GM20000 (cell line): ENCODE results near the gene KRT20.
"Not testable (repeated sequence)": the region's sequence is repeated elsewhere in the genome, so short reads cannot be mapped to it uniquely, and the experiment has no call there.

Experiments used
- DNase-seq: peaks from one replicate; pipeline ENCODE4 v3.0.0; 2012; ENCODE audit warnings: low spot score
- CTCF ChIP-seq: IDR thresholded peaks from 2 replicates; pipeline ENCODE4 v1.5.1; 2012; ENCODE audit warnings: mild to moderate bottlenecking, control low read depth; ENCODE audit errors: extremely low read depth, missing control alignments

The KRT20 gene

GRCh38 chr17:40884708-40885512, at the start of gene KRT20:
Gene KRT20 (minus strand): TSS chr17:40885242. CDS start chr17:40885185, 57 bp downstream.
- no peak for TF ChIP-seq CTCF
- DNase-seq, result no peak

GRCh38 chr17:40932608-40933007, 47.6 kb upstream of the KRT20 start:
- no peak for DNase-seq
- no peak for TF ChIP-seq CTCF

GRCh38 chr17:40931311-40931710, 46.3 kb upstream of the KRT20 start:
- DNase-seq, result no peak

DNA sequence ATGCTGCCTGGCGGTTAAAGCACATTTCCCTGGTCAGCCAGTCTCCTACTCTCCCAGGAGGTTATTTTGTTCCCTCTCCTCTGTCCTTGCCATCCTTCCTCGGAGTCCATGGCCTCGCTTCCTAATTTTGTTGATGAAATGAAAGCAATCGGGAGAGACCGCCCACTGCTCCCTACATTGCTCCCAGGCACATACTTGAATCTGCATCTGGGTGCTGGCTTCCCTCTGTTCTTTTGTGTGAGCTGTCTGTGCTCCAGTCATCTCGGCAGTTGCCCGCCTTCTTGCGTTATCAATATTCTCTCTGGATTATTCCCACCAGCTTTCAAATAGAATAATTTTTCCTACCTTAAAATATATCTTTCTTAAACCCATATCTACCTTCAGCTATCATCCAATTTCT, 41.3 kb upstream of the KRT20 start:
- no peak for TF ChIP-seq CTCF
- DNase-seq, result no peak

More at GRCh38 chr17:40931311-40931710, 46.3 kb upstream of the KRT20 start:
- TF ChIP-seq CTCF, result no peak

GRCh38 chr17:40922239-40922638, 37.2 kb upstream of the KRT20 start:
- DNase-seq, result no peak
- TF ChIP-seq CTCF, result no peak

GRCh38 chr17:40921026-40921425, 36.0 kb upstream of the KRT20 start:
- DNase-seq, result no peak
- no peak for TF ChIP-seq CTCF

DNA sequence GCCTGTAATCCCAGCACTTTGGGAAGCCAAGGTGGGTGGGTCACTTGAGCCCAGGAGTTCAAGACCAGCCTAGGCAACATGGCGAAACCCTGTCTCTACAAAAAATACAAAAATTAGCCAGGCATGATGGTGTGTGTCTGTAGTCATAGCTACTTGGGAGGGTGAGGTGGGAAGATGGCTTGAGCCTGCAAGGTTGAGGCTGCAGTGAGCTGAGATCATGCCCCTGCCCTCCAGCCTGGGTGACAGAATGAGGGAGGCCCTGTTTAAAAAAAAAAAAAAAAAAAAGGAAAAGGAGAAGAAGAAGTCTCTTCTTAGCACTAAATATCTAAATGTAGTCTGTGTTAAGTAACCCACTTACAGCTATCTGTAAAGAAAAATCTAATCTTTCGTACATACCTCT, 32.1 kb upstream of the KRT20 start:
- DNase-seq, result not testable (repeated sequence)

DNA sequence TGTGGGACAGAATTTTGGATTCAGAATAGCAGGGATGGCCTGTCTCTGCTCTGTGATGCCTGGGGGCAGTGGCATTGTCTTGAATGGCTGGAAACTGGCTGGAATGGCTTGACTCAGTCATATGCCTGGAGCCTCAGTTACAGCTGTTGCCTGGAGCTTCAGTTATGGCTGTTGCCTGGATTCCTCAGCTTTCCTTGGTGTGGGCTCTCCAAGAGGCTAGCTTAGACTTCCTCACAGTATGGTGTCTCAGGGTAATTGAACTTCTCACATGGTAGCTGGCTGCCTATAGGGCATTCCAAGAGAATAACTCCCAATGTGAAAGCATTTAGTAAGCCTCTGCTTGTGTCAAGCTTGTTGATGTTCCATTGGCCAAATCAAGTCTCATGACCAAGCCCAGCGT, 31.3 kb upstream of the KRT20 start:
- no peak for DNase-seq
- no peak for TF ChIP-seq CTCF
